MCF 10A (cell line): ENCODE measurements around the gene EMILIN3. TPM values are rescaled to one million over a fixed set of nuclear protein-coding genes. Genes with fewer than 3 reads are reported as not detected.

Experiments used
- BruUV-seq: library from RNA; stranded (reverse); fragments of 400-500 nt; replicated peaks from 2 replicates; lab custom pipeline; 2021; lab: Mats Ljungman, UMichigan
- CTCF ChIA-PET: fragments of 300-600 bp; sonication (Branson Sonifier 250); formaldehyde crosslinking; extraction: SDS; loops from one replicate; lab custom pipeline; 2021; ENCODE audit warnings: antibody characterized with exemption, inconsistent platforms; lab: Yijun Ruan, JAX
- POLR2A ChIA-PET: fragments of 300-600, 350-650 bp; sonication (Branson Sonifier 250); formaldehyde crosslinking; extraction: SDS; loops from one replicate; lab custom pipeline; 2020; ENCODE audit warnings: antibody characterized with exemption, inconsistent platforms; lab: Yijun Ruan, JAX
- DNase-seq: peaks from one replicate; pipeline ENCODE4 v3.0.0-alpha.2; 2018; ENCODE audit not compliant: unreplicated experiment
- H3K27ac Mint-ChIP-seq: one replicate; pipeline ENCODE4 v1.8.0; 2022; ENCODE audit warnings: mild to moderate bottlenecking, low read depth, mixed read lengths; ENCODE audit not compliant: unreplicated experiment
- H3K27me3 Mint-ChIP-seq: one replicate; pipeline ENCODE4 v1.8.0; 2022; ENCODE audit warnings: mixed read lengths; ENCODE audit not compliant: insufficient read depth, unreplicated experiment
- H3K36me3 Mint-ChIP-seq: one replicate; pipeline ENCODE4 v1.8.0; 2022; ENCODE audit warnings: mild to moderate bottlenecking, moderate library complexity, mixed read lengths; ENCODE audit not compliant: insufficient read depth, unreplicated experiment
- H3K4me1 Mint-ChIP-seq: one replicate; pipeline ENCODE4 v1.8.0; 2022; ENCODE audit warnings: mixed read lengths; ENCODE audit not compliant: insufficient read depth, unreplicated experiment
- H3K4me3 Mint-ChIP-seq: one replicate; pipeline ENCODE4 v1.8.0; 2022; ENCODE audit warnings: mild to moderate bottlenecking, moderate library complexity, mixed read lengths; ENCODE audit not compliant: unreplicated experiment
- H3K9me3 Mint-ChIP-seq: one replicate; pipeline ENCODE4 v1.8.0; 2022; ENCODE audit warnings: mixed read lengths; ENCODE audit not compliant: unreplicated experiment
- CTCF ChIP-seq: fragments of 200-600 bp; IDR thresholded peaks from one replicate; pipeline ENCODE4 v1.8.0; 2022; ENCODE audit warnings: antibody characterized with exemption, mild to moderate bottlenecking; ENCODE audit not compliant: unreplicated experiment
- intact Hi-C: fragments of 100-400 bp; cut with micrococcal nuclease; formaldehyde crosslinking; loops from 2 replicates; pipeline ENCODE4 v1.14.1; 2022
- total RNA-seq: library from RNA; stranded (reverse); gene quantifications from 2 replicates; pipeline ENCODE4 v1.2.3, GENCODE V29; 2022

EMILIN3 gene
- total RNA-seq, 1 experiment from 2014 or later: not detected

- intact Hi-C loops: no loop called here
- no peak overlapping the region for H3K4me3 Mint-ChIP-seq
- H3K27me3 Mint-ChIP-seq: no peaks in the 10 kb centered on the region
- ChIA-PET POLR2A (no interaction called here), CTCF (no interaction called here)
- no peak for TF ChIP-seq CTCF
- peak; percentile 7 for DNase-seq
- no TSS peak for BruUV-seq
- peaks cover 6% of the 10 kb centered on the region for H3K36me3 Mint-ChIP-seq
- H3K9me3 Mint-ChIP-seq: no peaks in the 10 kb centered on the region
- peaks cover 7% of the 10 kb centered on the region for H3K4me1 Mint-ChIP-seq
- no peak overlapping the region for H3K27ac Mint-ChIP-seq
These were observed 26.5 kb upstream of the EMILIN3 start for GRCh38 chr20:41392871-41393704.

GRCh38 chr20:41392295-41392694 is 25.7 kb upstream of the EMILIN3 start:
- Mint-ChIP-seq H3K27ac (no peak overlapping the region), H3K4me3 (no peak overlapping the region), H3K4me1 (peaks cover 7% of the 10 kb centered on the region), H3K27me3 (no peaks in the 10 kb centered on the region), H3K9me3 (no peaks in the 10 kb centered on the region), H3K36me3 (peaks cover 6% of the 10 kb centered on the region)
- no peak for DNase-seq
- TF ChIP-seq CTCF: no peak
- no TSS peak for BruUV-seq
- ChIA-PET POLR2A (no interaction called here), CTCF (interaction anchor here (0.6 to 0.7 kb wide), 2 partner anchors 30 to 760 kb away, joined by 3 read pairs; no protein-coding TSS in a partner anchor)
- intact Hi-C loops: no loop called here

- intact Hi-C loops: no loop called here
- Mint-ChIP-seq H3K36me3 (peaks cover 6% of the 10 kb centered on the region), H3K4me3 (no peak overlapping the region), H3K27ac (no peak overlapping the region), H3K27me3 (no peaks in the 10 kb centered on the region), H3K9me3 (no peaks in the 10 kb centered on the region), H3K4me1 (peaks cover 7% of the 10 kb centered on the region)
- no TSS peak for BruUV-seq
- ChIA-PET CTCF (no interaction called here), POLR2A (no interaction called here)
- no peak for TF ChIP-seq CTCF
- DNase-seq: no peak
These were observed 25.0 kb upstream of the EMILIN3 start for GRCh38 chr20:41391587-41392001.

GRCh38 chr20:41390889-41391288 is 24.3 kb upstream of the EMILIN3 start:
- intact Hi-C loops: no loop called here
- TF ChIP-seq CTCF: no peak
- POLR2A ChIA-PET: interaction anchor here (1.1 kb wide), 1 partner anchor 9 kb away, joined by 3 read pairs; no protein-coding TSS in a partner anchor
- Mint-ChIP-seq H3K4me3 (no peak overlapping the region), H3K9me3 (no peaks in the 10 kb centered on the region), H3K27ac (no peak overlapping the region), H3K27me3 (no peaks in the 10 kb centered on the region), H3K36me3 (peaks cover 1% of the 10 kb centered on the region), H3K4me1 (peaks cover 7% of the 10 kb centered on the region)
- no peak for DNase-seq
- no TSS peak for BruUV-seq
- CTCF ChIA-PET: interaction anchor here (0.6 to 1.1 kb wide), 3 partner anchors 20 to 715 kb away, joined by 3 to 5 read pairs (median 3); no protein-coding TSS in a partner anchor
